Tibial nerve (tissue), 3 donors: ENCODE results near the gene KIF9.

Experiments
- CTCF ChIP-seq, 5 experiments: fragments of 200-600 bp in 3 of 5; fragments of 450-650 bp in 2 of 5; sonication (generic) in 3 of 5; IDR thresholded peaks; one replicate each; pipeline ENCODE4 v1.5.1; 2016 to 2019; ENCODE audit warnings: antibody characterized with exemption in 5 of 5, mild to moderate bottlenecking in 3 of 5, moderate library complexity in 2 of 5
- POLR2A ChIP-seq, 2 donors: fragments of 450-650 bp; IDR thresholded peaks; one replicate each; pipeline ENCODE4 v1.6.1; 2017; ENCODE audit warnings: antibody characterized with exemption in 2 of 2, mild to moderate bottlenecking in 2 of 2, moderate library complexity in 2 of 2

- no peak for TF ChIP-seq CTCF (IDR thresholded peaks at IDR 0.05)
- TF ChIP-seq POLR2A (IDR thresholded peaks at IDR 0.05) = no peak
Observed at GRCh38 chr3:47295976-47296375, 13.4 kb upstream of the KIF9 start.
